Natural killer cell (primary cell): ENCODE results near the gene FMO3. TPM values are rescaled to one million over a fixed set of nuclear protein-coding genes. Genes with fewer than 3 reads are reported as not detected.

Experiments
- ATAC-seq, 3 donors: fragments of 150-1000 bp in 2 of 3; fragments of 200-7000 bp in 1 of 3; cut with Tn5 transposase; 1 replicate in 1 of 3; 2 replicates in 2 of 3; pipeline ENCODE4 v1.10.0; 2021; ENCODE audit warnings: mild to moderate bottlenecking in 2 of 3, moderate library complexity in 2 of 3
- DNase-seq, 2 donors: peaks; one replicate each; pipeline versions ENCODE4 v3.0.0 to v3.0.0-alpha.2; 2013 to 2021; ENCODE audit warnings: mixed read lengths in 1 of 2
- H3K27ac ChIP-seq: one replicate; pipeline ENCODE4 v1.5.1; 2013; ENCODE audit warnings: mild to moderate bottlenecking, low read length
- H3K27me3 ChIP-seq: one replicate; pipeline ENCODE4 v1.6.1; 2013; ENCODE audit warnings: low read length; ENCODE audit not compliant: control insufficient read depth, insufficient read depth
- H3K36me3 ChIP-seq: one replicate; pipeline ENCODE4 v1.6.1; 2013; ENCODE audit warnings: low read length; ENCODE audit not compliant: control insufficient read depth, insufficient read depth
- H3K4me1 ChIP-seq: one replicate; pipeline ENCODE4 v1.6.1; 2013; ENCODE audit warnings: low read length; ENCODE audit not compliant: control insufficient read depth, insufficient read depth
- H3K4me3 ChIP-seq: one replicate; pipeline ENCODE4 v1.5.1; 2013; ENCODE audit warnings: low read length
- H3K9me3 ChIP-seq: one replicate; pipeline ENCODE4 v1.6.1; 2013; ENCODE audit warnings: low read length; ENCODE audit not compliant: control insufficient read depth, insufficient read depth
- H3K27ac Mint-ChIP-seq, 2 donors: one replicate each; pipeline ENCODE4 v1.8.0; 2022; ENCODE audit warnings: mild to moderate bottlenecking in 2 of 2, mixed read lengths in 2 of 2, moderate library complexity in 1 of 2
- H3K27me3 Mint-ChIP-seq, 2 donors: one replicate each; pipeline ENCODE4 v1.8.0; 2022; ENCODE audit warnings: low read depth in 2 of 2, mixed read lengths in 2 of 2
- H3K36me3 Mint-ChIP-seq: one replicate; pipeline ENCODE4 v1.8.0; 2022; ENCODE audit warnings: mixed read lengths
- H3K4me1 Mint-ChIP-seq, 2 donors: one replicate each; pipeline ENCODE4 v1.8.0; 2022; ENCODE audit warnings: mixed read lengths in 2 of 2
- H3K4me3 Mint-ChIP-seq: one replicate; pipeline ENCODE4 v1.8.0; 2022; ENCODE audit warnings: mild to moderate bottlenecking, moderate library complexity, mixed read lengths
- H3K9me3 Mint-ChIP-seq, 2 donors: one replicate each; pipeline ENCODE4 v1.8.0; 2022; ENCODE audit warnings: mixed read lengths in 2 of 2
- WGBS: methylation state at CpG from one replicate; pipeline ENCODE4 v1.1.7; 2013; ENCODE audit warnings: missing lambda C conversion rate; ENCODE audit not compliant: insufficient coverage; 5-methylcytosine and 5-hydroxymethylcytosine counted together
- intact Hi-C: fragments of 100-400 bp; cut with micrococcal nuclease; formaldehyde crosslinking; loops from one replicate; pipeline ENCODE4 v1.14.2; 2022
- total RNA-seq, 4 donors: library from RNA; stranded (reverse); fragments of 120-200 nt in 1 of 4; gene quantifications; one replicate each; pipeline versions ENCODE4 v1.2.3 to v1.2.4, GENCODE V29; 2013 to 2022
- TF ChIP-seq, protein P1 (sequence below): fragments of 200-600 bp; IDR thresholded peaks from one replicate; pipeline ENCODE4 v1.8.0; 2022; ENCODE audit warnings: antibody characterized with exemption

Gene FMO3
- total RNA-seq, 3 donors from 2014 or later (not counting 1 experiment from before 2014, with no cell fraction given), result not detected

GRCh38 chr1:171107969-171108368 lies 17.3 kb downstream of the FMO3 start:
- no peaks in the 10 kb centered on the region for H3K36me3 Mint-ChIP-seq
- Histone ChIP-seq H3K4me3 (no peak overlapping the region), H3K36me3 (no peaks in the 10 kb centered on the region), H3K27me3 (no peaks in the 10 kb centered on the region), H3K9me3 (no peaks in the 10 kb centered on the region), H3K4me1 (no peaks in the 10 kb centered on the region), H3K27ac (no peak overlapping the region)
- 93% methylated on average over 7 of the region's 8 CpGs for WGBS
- intact Hi-C loops, result no loop called here
- H3K27ac Mint-ChIP-seq, result no peak overlapping the region
- H3K9me3 Mint-ChIP-seq, result no peaks in the 10 kb centered on the region
- TF ChIP-seq, protein P1, sequence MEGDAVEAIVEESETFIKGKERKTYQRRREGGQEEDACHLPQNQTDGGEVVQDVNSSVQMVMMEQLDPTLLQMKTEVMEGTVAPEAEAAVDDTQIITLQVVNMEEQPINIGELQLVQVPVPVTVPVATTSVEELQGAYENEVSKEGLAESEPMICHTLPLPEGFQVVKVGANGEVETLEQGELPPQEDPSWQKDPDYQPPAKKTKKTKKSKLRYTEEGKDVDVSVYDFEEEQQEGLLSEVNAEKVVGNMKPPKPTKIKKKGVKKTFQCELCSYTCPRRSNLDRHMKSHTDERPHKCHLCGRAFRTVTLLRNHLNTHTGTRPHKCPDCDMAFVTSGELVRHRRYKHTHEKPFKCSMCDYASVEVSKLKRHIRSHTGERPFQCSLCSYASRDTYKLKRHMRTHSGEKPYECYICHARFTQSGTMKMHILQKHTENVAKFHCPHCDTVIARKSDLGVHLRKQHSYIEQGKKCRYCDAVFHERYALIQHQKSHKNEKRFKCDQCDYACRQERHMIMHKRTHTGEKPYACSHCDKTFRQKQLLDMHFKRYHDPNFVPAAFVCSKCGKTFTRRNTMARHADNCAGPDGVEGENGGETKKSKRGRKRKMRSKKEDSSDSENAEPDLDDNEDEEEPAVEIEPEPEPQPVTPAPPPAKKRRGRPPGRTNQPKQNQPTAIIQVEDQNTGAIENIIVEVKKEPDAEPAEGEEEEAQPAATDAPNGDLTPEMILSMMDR, result no peak
- no peak overlapping the region for H3K4me3 Mint-ChIP-seq
- DNase-seq, result no peak
- no peaks in the 10 kb centered on the region for H3K4me1 Mint-ChIP-seq
- ATAC-seq, result no peak
- peaks cover 0 to 2% of the 10 kb centered on the region in 2 donors for H3K27me3 Mint-ChIP-seq

GRCh38 chr1:171109966-171110365 lies 19.3 kb downstream of the FMO3 start:
- Histone ChIP-seq H3K4me3 (no peak overlapping the region), H3K9me3 (no peaks in the 10 kb centered on the region), H3K4me1 (no peaks in the 10 kb centered on the region), H3K27ac (no peak overlapping the region), H3K36me3 (no peaks in the 10 kb centered on the region), H3K27me3 (no peaks in the 10 kb centered on the region)
- ATAC-seq, result no peak
- no peak overlapping the region for H3K27ac Mint-ChIP-seq
- intact Hi-C loops, result no loop called here
- no peaks in the 10 kb centered on the region for H3K9me3 Mint-ChIP-seq
- no peaks in the 10 kb centered on the region for H3K4me1 Mint-ChIP-seq
- 83% methylated on average over 4 of the region's 7 CpGs for WGBS
- TF ChIP-seq, protein P1, result no peak
- H3K36me3 Mint-ChIP-seq, result no peaks in the 10 kb centered on the region
- no peak for DNase-seq
- no peak overlapping the region for H3K4me3 Mint-ChIP-seq
- peaks cover 0 to 6% of the 10 kb centered on the region in 2 donors for H3K27me3 Mint-ChIP-seq

GRCh38 chr1:171110621-171111326 lies 20.1 kb downstream of the FMO3 start:
- DNase-seq, result no peak
- TF ChIP-seq, protein P1, result no peak
- H3K4me3 ChIP-seq, result no peak overlapping the region
- 85% methylated on average over 7 of the region's 7 CpGs for WGBS
- no peaks in the 10 kb centered on the region for H3K36me3 ChIP-seq
- Mint-ChIP-seq H3K4me3 (no peak overlapping the region), H3K9me3 (no peaks in the 10 kb centered on the region), H3K27ac (no peak overlapping the region), H3K36me3 (no peaks in the 10 kb centered on the region), H3K4me1 (no peaks in the 10 kb centered on the region), H3K27me3 (peaks cover 0 to 6% of the 10 kb centered on the region in 2 donors)
- no peaks in the 10 kb centered on the region for H3K27me3 ChIP-seq
- ATAC-seq, result no peak
- H3K4me1 ChIP-seq, result no peaks in the 10 kb centered on the region
- H3K27ac ChIP-seq, result no peak overlapping the region
- intact Hi-C loops, result no loop called here
- H3K9me3 ChIP-seq, result no peaks in the 10 kb centered on the region

DNA sequence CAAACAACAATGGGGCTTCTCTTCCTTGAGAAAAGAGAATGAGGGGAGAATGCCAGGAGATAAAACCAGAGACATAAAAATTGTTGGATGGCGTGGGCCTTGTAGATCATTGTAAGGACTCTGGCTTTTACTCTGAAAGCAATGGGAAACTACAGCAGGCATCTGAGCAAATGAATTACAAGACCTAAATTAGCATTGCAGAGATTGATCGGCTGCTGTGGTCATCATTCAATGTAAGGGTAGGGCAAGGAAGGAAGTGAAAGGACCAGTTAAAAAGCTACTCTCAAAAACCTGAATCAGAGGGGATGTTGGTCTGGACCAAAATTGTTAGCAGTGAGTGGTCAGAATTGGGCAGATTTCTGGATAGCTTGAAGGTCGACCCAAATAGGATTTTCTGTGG lies 21.4 kb downstream of the FMO3 start:
- WGBS, result 77% methylated on average over 3 of the region's 3 CpGs
- no peak overlapping the region for H3K27ac ChIP-seq
- Mint-ChIP-seq H3K36me3 (no peaks in the 10 kb centered on the region), H3K27me3 (peaks cover 0 to 6% of the 10 kb centered on the region in 2 donors), H3K4me3 (no peak overlapping the region), H3K9me3 (no peaks in the 10 kb centered on the region), H3K27ac (no peak overlapping the region), H3K4me1 (no peaks in the 10 kb centered on the region)
- no peaks in the 10 kb centered on the region for H3K36me3 ChIP-seq
- TF ChIP-seq, protein P1, result no peak
- no peaks in the 10 kb centered on the region for H3K9me3 ChIP-seq
- intact Hi-C loops, result no loop called here
- no peaks in the 10 kb centered on the region for H3K4me1 ChIP-seq
- H3K27me3 ChIP-seq, result no peaks in the 10 kb centered on the region
- H3K4me3 ChIP-seq, result no peak overlapping the region
- no peak for ATAC-seq
- DNase-seq, result no peak
